ENCODE data around the gene ZNF133.
A peak's percentile ranks its signal among the peaks of the same experiment; 100 is the strongest.
"Not testable (repeated sequence)": the region's sequence is repeated elsewhere in the genome, so short reads cannot be mapped to it uniquely, and the experiment has no call there.

ZNF133 gene

GRCh38 chr20:18287915-18288748 is at the start of gene ZNF133:
TSS of gene ZNF133 (plus strand) at chr20:18288527. CDS start at chr20:18305687, 17,160 bp downstream.
- peak; percentile 95 for DNase-seq (ENCODE audit: low spot score)

GRCh38 chr20:18240997-18241396 is 47.3 kb upstream of the ZNF133 start:
- DNase-seq (ENCODE audit: low spot score) = no peak

GRCh38 chr20:18243802-18244201 is 44.5 kb upstream of the ZNF133 start:
- DNase-seq (ENCODE audit: low spot score) = no peak

GRCh38 chr20:18248545-18248944 is 39.8 kb upstream of the ZNF133 start:
- not testable (repeated sequence) for DNase-seq (ENCODE audit: low spot score)

- no peak for DNase-seq (ENCODE audit: low spot score)
Observed at GRCh38 chr20:18250217-18250616, 38.1 kb upstream of the ZNF133 start.

GRCh38 chr20:18252597-18253451 is 35.5 kb upstream of the ZNF133 start:
- no peak for DNase-seq (ENCODE audit: low spot score)

- no peak for DNase-seq (ENCODE audit: low spot score)
Observed at GRCh38 chr20:18254615-18255014, 33.7 kb upstream of the ZNF133 start.

GRCh38 chr20:18255526-18255925 is 32.8 kb upstream of the ZNF133 start:
- DNase-seq (ENCODE audit: low spot score) = no peak

- DNase-seq (ENCODE audit: low spot score) = no peak
Observed at GRCh38 chr20:18256440-18257090, 31.8 kb upstream of the ZNF133 start.

GRCh38 chr20:18258126-18258860 is 30.0 kb upstream of the ZNF133 start:
- peak; percentile 18 for DNase-seq (ENCODE audit: low spot score)

- DNase-seq (ENCODE audit: low spot score) = no peak
Observed at GRCh38 chr20:18259730-18260129, 28.6 kb upstream of the ZNF133 start.

GRCh38 chr20:18263723-18264122 is 24.6 kb upstream of the ZNF133 start:
- DNase-seq (ENCODE audit: low spot score) = no peak

GRCh38 chr20:18265441-18265840 is 22.9 kb upstream of the ZNF133 start:
- no peak for DNase-seq (ENCODE audit: low spot score)

GRCh38 chr20:18266282-18266681 is 22.0 kb upstream of the ZNF133 start:
- DNase-seq (ENCODE audit: low spot score) = no peak

- DNase-seq (ENCODE audit: low spot score) = no peak
Observed at GRCh38 chr20:18267815-18268214, 20.5 kb upstream of the ZNF133 start.

- no peak for DNase-seq (ENCODE audit: low spot score)
Observed at GRCh38 chr20:18271160-18271559, 17.2 kb upstream of the ZNF133 start.

GRCh38 chr20:18272451-18272850 is 15.9 kb upstream of the ZNF133 start:
- peak; percentile 20 for DNase-seq (ENCODE audit: low spot score)

- DNase-seq (ENCODE audit: low spot score) = no peak
Observed at GRCh38 chr20:18273738-18274137, 14.6 kb upstream of the ZNF133 start.

GRCh38 chr20:18275960-18276359 is 12.4 kb upstream of the ZNF133 start:
- not testable (repeated sequence) for DNase-seq (ENCODE audit: low spot score)

- peak; percentile 81 for DNase-seq (ENCODE audit: low spot score)
Observed at GRCh38 chr20:18276821-18277220, 11.5 kb upstream of the ZNF133 start.

GRCh38 chr20:18279242-18279641 is 9.1 kb upstream of the ZNF133 start:
- no peak for DNase-seq (ENCODE audit: low spot score)
